Heart left ventricle (tissue), 13 donors: Measurements from ENCODE around the gene KRT15.

Experiments
- POLR2A ChIP-seq, 2 donors: fragments of 450-650 bp; IDR thresholded peaks; one replicate each; pipeline ENCODE4 v1.6.1; 2017; ENCODE audit warnings: antibody characterized with exemption in 2 of 2, mild to moderate bottlenecking in 2 of 2, moderate library complexity in 2 of 2
- TF ChIP-seq, protein P1 (sequence below), 12 donors: fragments of 200-600 bp; sonication (generic) in 4 of 12; IDR thresholded peaks; one replicate each; pipeline versions ENCODE4 v1.5.0 to v1.8.0; 2018 to 2022; ENCODE audit warnings: antibody characterized with exemption in 12 of 12, mild to moderate bottlenecking in 5 of 12
- donor health status: ischemic (EF 13 %, LVEDD 7.1; RV severe dilation, severe dysfunction).
- donor health status: DM: no; HTN: yes; CAD: no.
- donor health status: DM: no; HTN: no; CAD: no.
- donor health status: ischemic (EF 25% LVEDD 6.9; RV normal size, moderate dysfunction).
- donor health status: ischemic (EF 25% LVEDD 5.7; RV mildly dilated, moderate dysfunction).
- donor health status: ischemic (EF 35%, LVEDD 5.7; RV mildly dilated, moderate dysfunction).
- donor health status: nonischemic (EF 11% LVEDD 7.7; RV severe dilation, severe dysfunction).
- donor health status: DM: yes; HTN: yes; CAD: no.
- donor health status: PGD.
- donor health status: ischemic (EF 29% LVEDD 5.4; RV normal size, mild dysfunction).
- donor health status: nonischemic (EF 23%, LVEDD 6.1; RV moderate dilation, normal function).

DNA sequence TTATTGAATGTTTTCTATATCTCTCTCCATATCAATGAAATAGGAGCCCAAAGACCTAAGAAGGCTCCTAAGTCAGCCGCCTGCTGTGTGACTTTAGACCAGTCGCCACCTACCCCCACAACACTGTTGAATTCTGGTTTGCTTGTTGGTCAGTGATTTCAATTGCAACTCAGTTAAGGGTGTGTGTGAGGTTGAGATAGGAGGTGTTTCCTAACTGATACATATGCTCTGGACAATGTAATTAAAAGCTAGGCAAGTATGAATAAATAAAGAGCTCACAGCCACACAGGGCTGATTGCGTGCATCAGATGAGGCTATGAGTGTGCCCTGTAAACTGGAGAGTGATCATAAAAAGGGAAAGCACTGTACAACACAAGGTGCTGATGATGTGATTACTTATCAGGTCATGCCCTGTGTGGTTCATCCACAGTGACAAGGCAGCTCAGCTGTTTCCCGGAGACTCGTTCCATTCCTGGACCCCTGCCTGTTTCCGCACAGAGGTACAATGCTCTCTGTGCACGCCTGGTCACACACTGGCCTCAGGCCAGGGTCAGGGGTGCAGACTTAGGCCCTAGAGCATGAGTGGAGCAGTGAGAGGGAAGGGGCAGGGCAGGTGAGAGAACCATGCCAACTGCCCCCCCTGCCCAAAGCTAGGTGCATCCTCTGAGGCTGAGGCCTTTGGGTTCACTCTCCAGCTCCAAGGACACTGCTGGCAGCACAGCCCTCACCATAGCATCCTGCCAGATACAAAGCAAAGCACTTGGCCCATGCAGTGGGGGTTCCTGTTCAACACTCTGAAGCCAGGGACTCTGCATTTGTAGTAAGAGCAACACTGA is 34.5 kb downstream of the KRT15 start:
- TF ChIP-seq, protein P1, sequence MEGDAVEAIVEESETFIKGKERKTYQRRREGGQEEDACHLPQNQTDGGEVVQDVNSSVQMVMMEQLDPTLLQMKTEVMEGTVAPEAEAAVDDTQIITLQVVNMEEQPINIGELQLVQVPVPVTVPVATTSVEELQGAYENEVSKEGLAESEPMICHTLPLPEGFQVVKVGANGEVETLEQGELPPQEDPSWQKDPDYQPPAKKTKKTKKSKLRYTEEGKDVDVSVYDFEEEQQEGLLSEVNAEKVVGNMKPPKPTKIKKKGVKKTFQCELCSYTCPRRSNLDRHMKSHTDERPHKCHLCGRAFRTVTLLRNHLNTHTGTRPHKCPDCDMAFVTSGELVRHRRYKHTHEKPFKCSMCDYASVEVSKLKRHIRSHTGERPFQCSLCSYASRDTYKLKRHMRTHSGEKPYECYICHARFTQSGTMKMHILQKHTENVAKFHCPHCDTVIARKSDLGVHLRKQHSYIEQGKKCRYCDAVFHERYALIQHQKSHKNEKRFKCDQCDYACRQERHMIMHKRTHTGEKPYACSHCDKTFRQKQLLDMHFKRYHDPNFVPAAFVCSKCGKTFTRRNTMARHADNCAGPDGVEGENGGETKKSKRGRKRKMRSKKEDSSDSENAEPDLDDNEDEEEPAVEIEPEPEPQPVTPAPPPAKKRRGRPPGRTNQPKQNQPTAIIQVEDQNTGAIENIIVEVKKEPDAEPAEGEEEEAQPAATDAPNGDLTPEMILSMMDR (IDR thresholded peaks at IDR 0.05) = no peak
- TF ChIP-seq POLR2A (IDR thresholded peaks at IDR 0.05) = no peak
